ENCODE results near the gene ARID1A.
"Not testable (repeated sequence)": the region's sequence is repeated elsewhere in the genome, so short reads cannot be mapped to it uniquely, and the experiment has no call there.

The ARID1A gene

DNA sequence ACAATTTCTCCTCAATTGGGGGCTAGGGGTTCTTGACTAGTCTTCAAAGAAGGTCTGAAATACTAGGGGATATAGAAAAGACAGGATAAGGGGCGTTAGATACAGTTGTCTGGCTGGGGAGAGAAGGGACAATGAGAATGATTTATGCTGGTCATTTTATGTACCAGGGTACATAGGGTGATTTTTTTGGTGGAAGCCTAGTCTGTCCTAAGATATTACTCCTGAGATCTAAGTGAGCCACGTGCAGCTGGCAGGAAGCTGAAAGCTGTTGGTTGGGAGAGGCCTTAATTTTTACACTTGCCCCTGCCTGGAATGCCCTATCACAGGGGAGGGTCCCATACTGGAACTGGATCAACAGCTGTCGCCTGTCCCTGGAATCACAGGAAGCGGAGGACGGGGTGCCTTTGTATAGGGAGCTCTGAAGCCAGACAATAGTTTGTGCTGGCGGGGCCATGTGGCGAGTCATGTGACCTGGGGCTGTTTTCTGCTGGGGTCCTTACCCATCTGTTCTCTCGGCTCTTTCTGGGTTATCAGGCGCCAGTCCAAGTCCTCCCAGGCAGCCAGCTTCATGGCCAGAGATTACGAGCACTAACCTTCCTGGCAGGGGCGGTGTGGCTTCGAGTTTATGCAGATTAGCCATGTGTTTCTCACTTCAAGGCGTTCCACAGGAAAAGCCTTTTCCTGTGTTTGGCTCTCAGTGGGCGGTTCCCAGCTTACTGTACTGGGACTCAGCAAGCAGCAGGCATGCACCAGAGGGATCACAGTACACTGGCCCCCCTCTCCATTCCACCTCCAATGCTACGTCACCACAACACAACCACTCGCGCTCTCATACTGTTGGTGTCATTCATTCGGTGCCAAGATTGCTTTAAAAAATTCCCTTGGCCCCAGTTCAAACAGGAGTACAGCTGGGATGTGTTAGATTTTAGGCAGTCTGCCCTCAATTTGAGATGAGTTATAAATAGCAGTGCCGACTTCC lies 27.5 kb downstream of the ARID1A start:
- peaks cover 21% of the 10 kb centered on the region for H3K4me1 ChIP-seq (ENCODE audit: control insufficient read depth, low read depth, low read length)
- H2BK15ac ChIP-seq (replicated peaks; ENCODE audit: low read depth) = no peak overlapping the region
- H3K4me3 ChIP-seq (ENCODE audit: low read length) = no peak overlapping the region
- no peak overlapping the region for H3K23ac ChIP-seq (ENCODE audit: low read length)
- no peak overlapping the region for H3K4ac ChIP-seq (ENCODE audit: low read depth, low read length)
- H3K36me3 ChIP-seq (ENCODE audit: control insufficient read depth, insufficient read depth, low read length) = no peaks in the 10 kb centered on the region
- H2AK5ac ChIP-seq (ENCODE audit: low read length) = no peak overlapping the region
- no peaks in the 10 kb centered on the region for H3K27me3 ChIP-seq (ENCODE audit: insufficient read depth, low read length, poor library complexity)
- peak overlapping the region; percentile 23 for H2BK5ac ChIP-seq (ENCODE audit: low read length)
- H4K5ac ChIP-seq (ENCODE audit: low read length) = no peak overlapping the region
- peak overlapping the region; percentile 26 for H3K4me2 ChIP-seq (ENCODE audit: low read length)
- H3K27ac ChIP-seq (ENCODE audit: low read depth, low read length) = peak overlapping the region; percentile 83
- no peak overlapping the region for H4K8ac ChIP-seq (ENCODE audit: low read depth, low read length)
- H3K56ac ChIP-seq (ENCODE audit: low read length) = peak overlapping the region; percentile 62
- DNase-seq = peak; percentile 99
- WGBS (ENCODE audit: extremely low coverage, insufficient coverage, low lambda C conversion rate) = no CpG with 5 or more reads among the region's 19 CpGs
- H3K18ac ChIP-seq (ENCODE audit: low read length) = peak overlapping the region; percentile 78
- H3K9ac ChIP-seq (ENCODE audit: low read length) = peak overlapping the region; percentile 48
- H2BK120ac ChIP-seq (ENCODE audit: low read depth, low read length) = no peak overlapping the region
- peaks cover 79% of the 10 kb centered on the region for H3K79me2 ChIP-seq (ENCODE audit: control insufficient read depth, insufficient read depth, low read length)
- H3K79me1 ChIP-seq (ENCODE audit: low read length) = peaks cover 7% of the 10 kb centered on the region

DNA sequence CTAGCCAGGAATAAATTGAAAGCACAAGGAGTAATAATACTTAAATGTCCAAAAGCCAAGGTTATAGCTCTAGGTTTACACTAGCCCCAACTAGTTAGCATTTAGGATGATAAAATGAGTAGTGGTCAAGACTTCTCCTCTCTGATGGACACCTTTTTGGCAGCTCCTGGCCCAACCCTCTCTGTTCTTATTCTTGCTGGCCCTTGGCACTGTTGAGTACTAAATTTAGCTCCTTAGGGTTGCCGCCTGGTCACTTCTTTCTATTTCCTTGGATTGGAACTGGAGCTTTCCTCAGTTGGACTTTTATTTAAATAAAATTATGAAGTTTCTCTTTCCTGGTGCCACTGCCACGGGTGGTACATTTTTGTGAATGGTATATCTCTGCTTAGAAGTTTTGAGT lies 28.3 kb downstream of the ARID1A start:
- H2BK5ac ChIP-seq (ENCODE audit: low read length) = no peak overlapping the region
- no peak overlapping the region for H4K5ac ChIP-seq (ENCODE audit: low read length)
- H4K8ac ChIP-seq (ENCODE audit: low read depth, low read length) = no peak overlapping the region
- H2AK5ac ChIP-seq (ENCODE audit: low read length) = no peak overlapping the region
- no peak overlapping the region for H3K23ac ChIP-seq (ENCODE audit: low read length)
- peak overlapping the region; percentile 15 for H3K18ac ChIP-seq (ENCODE audit: low read length)
- no peak overlapping the region for H2BK15ac ChIP-seq (replicated peaks; ENCODE audit: low read depth)
- no peak overlapping the region for H3K4me3 ChIP-seq (ENCODE audit: low read length)
- no peak overlapping the region for H3K4ac ChIP-seq (ENCODE audit: low read depth, low read length)
- H3K4me1 ChIP-seq (ENCODE audit: control insufficient read depth, low read depth, low read length) = peaks cover 21% of the 10 kb centered on the region
- peak overlapping the region; percentile 80 for H3K27ac ChIP-seq (ENCODE audit: low read depth, low read length)
- WGBS (ENCODE audit: extremely low coverage, insufficient coverage, low lambda C conversion rate) = no CpG with 5 or more reads among the region's 2 CpGs
- no peaks in the 10 kb centered on the region for H3K27me3 ChIP-seq (ENCODE audit: insufficient read depth, low read length, poor library complexity)
- peaks cover 80% of the 10 kb centered on the region for H3K79me2 ChIP-seq (ENCODE audit: control insufficient read depth, insufficient read depth, low read length)
- H2BK120ac ChIP-seq (ENCODE audit: low read depth, low read length) = no peak overlapping the region
- peaks cover 8% of the 10 kb centered on the region for H3K79me1 ChIP-seq (ENCODE audit: low read length)
- peak overlapping the region; percentile 9 for H3K56ac ChIP-seq (ENCODE audit: low read length)
- peak overlapping the region; percentile 55 for H3K9ac ChIP-seq (ENCODE audit: low read length)
- H3K4me2 ChIP-seq (ENCODE audit: low read length) = no peak overlapping the region
- no peak for DNase-seq
- H3K36me3 ChIP-seq (ENCODE audit: control insufficient read depth, insufficient read depth, low read length) = no peaks in the 10 kb centered on the region

DNA sequence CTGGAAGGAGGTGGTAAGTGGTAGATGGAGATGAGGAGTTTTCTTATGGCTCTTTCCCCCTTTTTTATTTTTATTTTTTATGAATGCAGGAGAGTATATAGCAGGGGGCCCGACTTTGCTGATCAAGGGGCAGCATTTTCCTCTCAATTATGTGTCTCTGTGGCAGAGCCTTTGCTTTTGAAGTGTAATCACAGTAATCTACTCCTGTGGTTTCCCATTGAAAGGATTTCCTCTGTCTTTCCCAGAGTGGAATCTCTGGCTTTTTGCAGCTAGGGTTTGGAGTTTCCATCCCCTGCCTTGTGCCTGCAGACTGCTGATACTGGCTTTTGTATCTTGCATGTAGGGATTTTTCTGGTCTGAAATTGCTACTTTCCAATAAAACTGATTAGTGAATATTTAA lies 29.1 kb downstream of the ARID1A start:
- Histone ChIP-seq H3K4me3 (ENCODE audit: low read length) (no peak overlapping the region), H3K18ac (ENCODE audit: low read length) (peak overlapping the region; percentile 15), H3K4ac (ENCODE audit: low read depth, low read length) (no peak overlapping the region), H3K56ac (ENCODE audit: low read length) (peak overlapping the region; percentile 77), H3K79me2 (ENCODE audit: control insufficient read depth, insufficient read depth, low read length) (peaks cover 84% of the 10 kb centered on the region), H2BK15ac (replicated peaks; ENCODE audit: low read depth) (no peak overlapping the region), H3K79me1 (ENCODE audit: low read length) (peaks cover 14% of the 10 kb centered on the region), H2AK5ac (ENCODE audit: low read length) (no peak overlapping the region), H4K5ac (ENCODE audit: low read length) (no peak overlapping the region), H3K23ac (ENCODE audit: low read length) (no peak overlapping the region), H3K9ac (ENCODE audit: low read length) (peak overlapping the region; percentile 55), H2BK5ac (ENCODE audit: low read length) (peak overlapping the region; percentile 65), H3K4me1 (ENCODE audit: control insufficient read depth, low read depth, low read length) (peaks cover 21% of the 10 kb centered on the region), H3K4me2 (ENCODE audit: low read length) (peak overlapping the region; percentile 48), H4K8ac (ENCODE audit: low read depth, low read length) (no peak overlapping the region), H3K27ac (ENCODE audit: low read depth, low read length) (peak overlapping the region; percentile 80), H2BK120ac (ENCODE audit: low read depth, low read length) (no peak overlapping the region), H3K36me3 (ENCODE audit: control insufficient read depth, insufficient read depth, low read length) (peaks cover 2% of the 10 kb centered on the region), H3K27me3 (ENCODE audit: insufficient read depth, low read length, poor library complexity) (no peaks in the 10 kb centered on the region)
- WGBS (ENCODE audit: extremely low coverage, insufficient coverage, low lambda C conversion rate) = no CpG with 5 or more reads among the region's 1 CpG
- DNase-seq = peak; percentile 91

DNA sequence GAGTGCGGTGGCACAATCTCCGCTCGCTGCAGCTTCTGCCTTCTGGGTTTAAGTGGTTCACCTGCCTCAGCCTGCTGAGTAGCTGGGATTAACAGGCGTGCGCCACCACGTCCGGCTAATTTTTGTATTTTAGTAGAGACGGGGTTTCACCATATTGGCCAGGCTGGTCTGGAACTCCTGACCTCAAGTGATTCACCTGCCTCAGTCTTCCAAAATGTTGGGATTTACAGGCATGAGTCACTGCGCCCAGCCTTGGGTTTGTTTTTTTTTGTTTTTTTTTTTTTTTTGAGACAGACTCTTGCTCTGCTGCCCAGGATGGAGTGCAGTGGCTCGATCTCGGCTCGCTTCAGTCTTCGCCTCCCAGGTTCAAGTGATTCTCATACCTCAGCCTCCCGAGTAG lies 30.1 kb downstream of the ARID1A start:
- not testable (repeated sequence) for H3K4me2 ChIP-seq (ENCODE audit: low read length); H2BK15ac ChIP-seq (replicated peaks; ENCODE audit: low read depth); H3K9ac ChIP-seq (ENCODE audit: low read length); H3K23ac ChIP-seq (ENCODE audit: low read length); H3K56ac ChIP-seq (ENCODE audit: low read length); H3K27me3 ChIP-seq (ENCODE audit: insufficient read depth, low read length, poor library complexity); H4K5ac ChIP-seq (ENCODE audit: low read length); H3K36me3 ChIP-seq (ENCODE audit: control insufficient read depth, insufficient read depth, low read length); H2BK120ac ChIP-seq (ENCODE audit: low read depth, low read length); H2BK5ac ChIP-seq (ENCODE audit: low read length); H4K8ac ChIP-seq (ENCODE audit: low read depth, low read length); H2AK5ac ChIP-seq (ENCODE audit: low read length); H3K27ac ChIP-seq (ENCODE audit: low read depth, low read length); H3K4me3 ChIP-seq (ENCODE audit: low read length); DNase-seq
- H3K79me2 ChIP-seq (ENCODE audit: control insufficient read depth, insufficient read depth, low read length) = peaks cover 78% of the 10 kb centered on the region
- H3K18ac ChIP-seq (ENCODE audit: low read length) = peak overlapping the region; percentile 62
- peaks cover 17% of the 10 kb centered on the region for H3K79me1 ChIP-seq (ENCODE audit: low read length)
- peaks cover 21% of the 10 kb centered on the region for H3K4me1 ChIP-seq (ENCODE audit: control insufficient read depth, low read depth, low read length)
- no CpG with 5 or more reads among the region's 14 CpGs for WGBS (ENCODE audit: extremely low coverage, insufficient coverage, low lambda C conversion rate)
- peak overlapping the region; percentile 77 for H3K4ac ChIP-seq (ENCODE audit: low read depth, low read length)

DNA sequence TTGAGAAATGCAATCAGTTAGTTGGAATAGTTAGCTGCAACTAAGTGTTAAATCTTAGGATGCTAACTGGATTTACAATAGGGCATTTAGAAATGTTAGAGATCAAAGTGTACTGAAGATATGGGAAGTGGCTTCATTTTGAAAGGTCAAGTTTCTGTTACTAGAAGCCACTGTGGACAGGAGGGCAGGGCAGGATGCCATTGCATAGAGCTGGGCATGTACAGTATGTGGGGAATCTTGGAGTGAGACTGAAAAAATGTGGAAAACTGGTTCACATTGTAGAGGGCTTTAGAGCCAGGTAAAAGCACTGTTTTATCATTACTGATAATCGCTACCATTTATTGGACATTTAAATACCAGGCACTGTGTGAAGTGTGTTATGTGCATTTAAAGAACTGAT lies 31.0 kb downstream of the ARID1A start:
- Histone ChIP-seq H3K79me1 (ENCODE audit: low read length) (peaks cover 22% of the 10 kb centered on the region), H3K4me2 (ENCODE audit: low read length) (no peak overlapping the region), H3K79me2 (ENCODE audit: control insufficient read depth, insufficient read depth, low read length) (peaks cover 77% of the 10 kb centered on the region), H2BK120ac (ENCODE audit: low read depth, low read length) (no peak overlapping the region), H3K4me1 (ENCODE audit: control insufficient read depth, low read depth, low read length) (peaks cover 19% of the 10 kb centered on the region), H3K56ac (ENCODE audit: low read length) (peak overlapping the region; percentile 17), H4K8ac (ENCODE audit: low read depth, low read length) (no peak overlapping the region), H2BK15ac (replicated peaks; ENCODE audit: low read depth) (no peak overlapping the region), H3K4me3 (ENCODE audit: low read length) (no peak overlapping the region), H3K9ac (ENCODE audit: low read length) (no peak overlapping the region), H3K4ac (ENCODE audit: low read depth, low read length) (no peak overlapping the region), H3K23ac (ENCODE audit: low read length) (peak overlapping the region; percentile 24), H4K5ac (ENCODE audit: low read length) (no peak overlapping the region), H2AK5ac (ENCODE audit: low read length) (no peak overlapping the region), H3K36me3 (ENCODE audit: control insufficient read depth, insufficient read depth, low read length) (peaks cover 10% of the 10 kb centered on the region), H3K18ac (ENCODE audit: low read length) (no peak overlapping the region), H3K27me3 (ENCODE audit: insufficient read depth, low read length, poor library complexity) (no peaks in the 10 kb centered on the region), H3K27ac (ENCODE audit: low read depth, low read length) (no peak overlapping the region), H2BK5ac (ENCODE audit: low read length) (no peak overlapping the region)
- WGBS (ENCODE audit: extremely low coverage, insufficient coverage, low lambda C conversion rate) = no CpG with 5 or more reads among the region's 1 CpG
- no peak for DNase-seq

All from mesendoderm (in vitro differentiated cells).